GDM1 (cell line): ENCODE measurements around the gene WFDC13.
"Not testable (repeated sequence)": the region's sequence is repeated elsewhere in the genome, so short reads cannot be mapped to it uniquely, and the experiment has no call there.

ENCODE experiments used
- DNase-seq: peaks from one replicate; lab custom pipeline; 2025; lab: John Stamatoyannopoulos, UW

The WFDC13 gene

GRCh38 chr20:45701873-45702272 lies at the start of gene WFDC13:
TSS of gene WFDC13 (plus strand) at chr20:45702038. CDS start at chr20:45702124, 86 bp downstream.
- DNase-seq: no peak

GRCh38 chr20:45657038-45657437 lies 44.8 kb upstream of the WFDC13 start:
- DNase-seq: not testable (repeated sequence)

- DNase-seq: no peak
Observed at GRCh38 chr20:45670139-45670538, 31.7 kb upstream of the WFDC13 start, which contains the start of gene WFDC11. TSS of gene WFDC11 (minus strand) at chr20:45670239. CDS start at chr20:45650600, 19,639 bp downstream.

GRCh38 chr20:45672765-45673164 lies 29.1 kb upstream of the WFDC13 start:
- no peak for DNase-seq

GRCh38 chr20:45679650-45680049 lies 22.2 kb upstream of the WFDC13 start:
- no peak for DNase-seq

- no peak for DNase-seq
Observed at GRCh38 chr20:45685896-45686295, 15.9 kb upstream of the WFDC13 start.

- DNase-seq: not testable (repeated sequence)
Observed at GRCh38 chr20:45693346-45693745, 8.5 kb upstream of the WFDC13 start.

GRCh38 chr20:45695496-45695895 lies 6.3 kb upstream of the WFDC13 start:
- no peak for DNase-seq

- DNase-seq: no peak
Observed at GRCh38 chr20:45701104-45701503, 734 bp upstream of the WFDC13 start.

- DNase-seq: no peak
Observed at GRCh38 chr20:45704969-45705637, 3.3 kb downstream of the WFDC13 start, which contains the start of gene WFDC10B. TSS of gene WFDC10B (minus strand) at chr20:45705019. CDS start at chr20:45685992, 19,027 bp downstream.

GRCh38 chr20:45716141-45716688 lies 14.4 kb downstream of the WFDC13 start:
- DNase-seq: not testable (repeated sequence)

GRCh38 chr20:45722047-45722446 lies 20.2 kb downstream of the WFDC13 start, which contains the start of gene SPINT4:
TSS of gene SPINT4 (plus strand) at chr20:45722347. CDS start at chr20:45722368, 21 bp downstream.
- no peak for DNase-seq

GRCh38 chr20:45725134-45725533 lies 23.3 kb downstream of the WFDC13 start:
- DNase-seq: no peak

- DNase-seq: no peak
Observed at GRCh38 chr20:45727044-45727443, 25.2 kb downstream of the WFDC13 start.

- no peak for DNase-seq
Observed at GRCh38 chr20:45732199-45732598, 30.4 kb downstream of the WFDC13 start.

- no peak for DNase-seq
Observed at GRCh38 chr20:45735552-45735951, 33.7 kb downstream of the WFDC13 start.

- DNase-seq: no peak
Observed at GRCh38 chr20:45735988-45736387, 34.1 kb downstream of the WFDC13 start.

GRCh38 chr20:45742596-45742995 lies 40.8 kb downstream of the WFDC13 start:
- DNase-seq: no peak

GRCh38 chr20:45745015-45745414 lies 43.2 kb downstream of the WFDC13 start:
- no peak for DNase-seq

GRCh38 chr20:45751721-45752120 lies 49.9 kb downstream of the WFDC13 start:
- DNase-seq: no peak

- DNase-seq: no peak
Observed at GRCh38 chr20:45752746-45753145, 50.9 kb downstream of the WFDC13 start.

GRCh38 chr20:45758096-45758495 lies 56.3 kb downstream of the WFDC13 start:
- no peak for DNase-seq
